SK-N-SH (cell line): ENCODE measurements around the gene RNU1-3. TPM values are rescaled to one million over a fixed set of nuclear protein-coding genes. Genes with fewer than 3 reads are reported as not detected.
A peak's percentile ranks its signal among the peaks of the same experiment; 100 is the strongest.
"Not testable (repeated sequence)": the region's sequence is repeated elsewhere in the genome, so short reads cannot be mapped to it uniquely, and the experiment has no call there.

Experiments
- CTCF ChIA-PET: fragments of 300-600, 350-600 bp; formaldehyde crosslinking; extraction: SDS; loops from one replicate; lab custom pipeline; 2021; lab: Yijun Ruan, JAX
- POLR2A ChIA-PET: fragments of 350-600 bp; sonication (Branson Sonifier 250); formaldehyde crosslinking; extraction: SDS; loops from one replicate; lab custom pipeline; 2020; ENCODE audit warnings: antibody characterized with exemption, inconsistent platforms; lab: Yijun Ruan, JAX
- DNase-seq: peaks from one replicate; pipeline ENCODE4 v3.0.0; 2012
- H2AFZ ChIP-seq: fragments of 200-600 bp; sonication (generic); 2 replicates; pipeline ENCODE4 v1.8.1; 2016; ENCODE audit warnings: antibody characterized with exemption, mild to moderate bottlenecking, low read depth
- H3F3A ChIP-seq: fragments of 200-600 bp; sonication (generic); replicated peaks from 2 replicates; pipeline ENCODE3; 2016; ENCODE audit warnings: antibody characterized with exemption, mild to moderate bottlenecking; ENCODE audit not compliant: insufficient read depth
- H3K27ac ChIP-seq, 2 experiments: fragments of 200-500 bp in 1 of 2; fragments of 200-600 bp in 1 of 2; sonication (Bioruptor generic) in 1 of 2; sonication (generic), shearing (Covaris generic) in 1 of 2; 2 replicates each; pipeline versions ENCODE4 v1.5.1 to v1.6.1; 2014 to 2016; ENCODE audit warnings: low read depth in 2 of 2, inconsistent platforms in 1 of 2, low read length in 1 of 2, mild to moderate bottlenecking in 1 of 2, mixed read lengths in 1 of 2
- H3K27me3 ChIP-seq: fragments of 200-600 bp; sonication (generic), shearing (Covaris generic); 2 replicates; pipeline ENCODE4 v1.6.1; 2016; ENCODE audit warnings: mixed run types; ENCODE audit not compliant: insufficient read depth
- H3K36me3 ChIP-seq, 2 experiments: fragments of 200-500 bp in 1 of 2; fragments of 200-600 bp in 1 of 2; sonication (Bioruptor generic) in 1 of 2; sonication (generic) in 1 of 2; replicated peaks in 1 of 2; 2 replicates each; pipeline versions ENCODE3 to v1.5.1; 2014 to 2016; ENCODE audit warnings: low read length in 1 of 2, mild to moderate bottlenecking in 1 of 2; ENCODE audit not compliant: insufficient read depth in 2 of 2, control insufficient read depth in 1 of 2
- H3K4me1 ChIP-seq, 2 experiments: fragments of 200-500 bp in 1 of 2; fragments of 200-600 bp in 1 of 2; sonication (Bioruptor generic) in 1 of 2; sonication (generic), shearing (Covaris generic) in 1 of 2; 2 replicates each; pipeline versions ENCODE4 v1.5.1 to v1.6.1; 2014 to 2016; ENCODE audit warnings: low read depth in 1 of 2, low read length in 1 of 2, mixed run types in 1 of 2; ENCODE audit not compliant: insufficient read depth in 2 of 2, control insufficient read depth in 1 of 2
- H3K4me2 ChIP-seq: fragments of 200-600 bp; sonication (generic), shearing (Covaris generic); 2 replicates; pipeline ENCODE4 v1.6.1; 2017; ENCODE audit warnings: mixed run types
- H3K4me3 ChIP-seq, 2 experiments: fragments of 200-500 bp in 1 of 2; fragments of 200-600 bp in 1 of 2; sonication (Bioruptor generic) in 1 of 2; sonication (generic), shearing (Covaris generic) in 1 of 2; 2 replicates each; pipeline versions ENCODE4 v1.5.1 to v1.8.1; 2014 to 2016; ENCODE audit warnings: low read depth in 2 of 2, inconsistent platforms in 1 of 2, low read length in 1 of 2, mild to moderate bottlenecking in 1 of 2, mixed read lengths in 1 of 2, moderate library complexity in 1 of 2
- H3K79me2 ChIP-seq: fragments of 200-600 bp; sonication (generic); 2 replicates; pipeline ENCODE4 v1.8.1; 2017; ENCODE audit warnings: mild to moderate bottlenecking; ENCODE audit not compliant: insufficient read depth
- H3K9ac ChIP-seq: fragments of 200-600 bp; sonication (generic); 2 replicates; pipeline ENCODE4 v1.6.1; 2017; ENCODE audit warnings: mixed run types
- H3K9me2 ChIP-seq: fragments of 200-600 bp; sonication (generic); 2 replicates; pipeline ENCODE4 v1.6.1; 2017; ENCODE audit warnings: mixed run types
- H3K9me3 ChIP-seq: fragments of 200-600 bp; sonication (generic); 2 replicates; pipeline ENCODE4 v1.6.1; 2017; ENCODE audit warnings: mixed run types, mild to moderate bottlenecking, moderate library complexity
- H4K20me1 ChIP-seq: fragments of 200-600 bp; sonication (generic); 2 replicates; pipeline ENCODE4 v1.6.1; 2017; ENCODE audit warnings: mild to moderate bottlenecking, mixed run types; ENCODE audit not compliant: insufficient read depth
- CHD2 ChIP-seq: fragments of 150-350 bp; IDR thresholded peaks from 2 replicates; pipeline ENCODE4 v1.6.1; 2018; ENCODE audit warnings: low read length; ENCODE audit not compliant: partially characterized antibody
- EZH2phosphoT487 ChIP-seq: fragments of 200-600 bp; sonication (generic); IDR thresholded peaks from 2 replicates; pipeline ENCODE4 v1.6.1; 2017; ENCODE audit warnings: low read depth, mixed run types, mild to moderate bottlenecking, antibody characterized with exemption, moderate library complexity, borderline replicate concordance
- GATA2 ChIP-seq: sonication (generic); formaldehyde crosslinking; IDR thresholded peaks from 2 replicates; pipeline ENCODE4 v1.5.0; 2020; ENCODE audit warnings: mild to moderate bottlenecking, missing genetic modification reagents
- IRF3 ChIP-seq: fragments of 150-350 bp; IDR thresholded peaks from 2 replicates; pipeline ENCODE4 v1.6.1; 2016; ENCODE audit warnings: mild to moderate bottlenecking, low read depth, low read length
- JUND ChIP-seq: IDR thresholded peaks from 2 replicates; pipeline ENCODE4 v1.4.0; 2012
- MEF2A ChIP-seq: IDR thresholded peaks from 2 replicates; pipeline ENCODE4 v1.4.0; 2012; ENCODE audit warnings: low read depth, borderline replicate concordance
- MXI1 ChIP-seq: IDR thresholded peaks from 2 replicates; pipeline ENCODE4 v1.6.1; 2012; ENCODE audit warnings: mild to moderate bottlenecking, low read depth, low read length, improper control_type of control experiment
- RAD21 ChIP-seq: IDR thresholded peaks from 2 replicates; pipeline ENCODE4 v1.6.1; 2012; ENCODE audit warnings: mild to moderate bottlenecking, low read length
- RFX5 ChIP-seq: IDR thresholded peaks from 2 replicates; pipeline ENCODE4 v1.6.1; 2012; ENCODE audit warnings: mild to moderate bottlenecking, improper control_type of control experiment, low read length
- SMC3 ChIP-seq: IDR thresholded peaks from 2 replicates; pipeline ENCODE4 v1.6.1; 2012; ENCODE audit warnings: low read depth, low read length, improper control_type of control experiment
- WGBS: methylation state at CpG from one replicate; pipeline ENCODE4 v1.1.6; 2017; ENCODE audit warnings: low lambda C conversion rate; 5-methylcytosine and 5-hydroxymethylcytosine counted together
- polyA plus RNA-seq, 3 experiments: library from polyadenylated mRNA; depleted of rRNA; stranded (reverse); fragments of >200 nt; gene quantifications; 2 replicates each; pipeline ENCODE4 v1.2.3, GENCODE V29; 2012
- TF ChIP-seq, protein P1 (sequence below): IDR thresholded peaks from 2 replicates; pipeline ENCODE4 v1.6.1; 2012; ENCODE audit warnings: mild to moderate bottlenecking, low read depth, low read length, moderate library complexity
- TF ChIP-seq, protein P2 (sequence below): IDR thresholded peaks from 2 replicates; pipeline ENCODE4; 2012

Gene RNU1-3
- polyA plus RNA-seq, 1 of the 3 experiments (the other 2 are of a cell fraction), result not detected

DNA sequence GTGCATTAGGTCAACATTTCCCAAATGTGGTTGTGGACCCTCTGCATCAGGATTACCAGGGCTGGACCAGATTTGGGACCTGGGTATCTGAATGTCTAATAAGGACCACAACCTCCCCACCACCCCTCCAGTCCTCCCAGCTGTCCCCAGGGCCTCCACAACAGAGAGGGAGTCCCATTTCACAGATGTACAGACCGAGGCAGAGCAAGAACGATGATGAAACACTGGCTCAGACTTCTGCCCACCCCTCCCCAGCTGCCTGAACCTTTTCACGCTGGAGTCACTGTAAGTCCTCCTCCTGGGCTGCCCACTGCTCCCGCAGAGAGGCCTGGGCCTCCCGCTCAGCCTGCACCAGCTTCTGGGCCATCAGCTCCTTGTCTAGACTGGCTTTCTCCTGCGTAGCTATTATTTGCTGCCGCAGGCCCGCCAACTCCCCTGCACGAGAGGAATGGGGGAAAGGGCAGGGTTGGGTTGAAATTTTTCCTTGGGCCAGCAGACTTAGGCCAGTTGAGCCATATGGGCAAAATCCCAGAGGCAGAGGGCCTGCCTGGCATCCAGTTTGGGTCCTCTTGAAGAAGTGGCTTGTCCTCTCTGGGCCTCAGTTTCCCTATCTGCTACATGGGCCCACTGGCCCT lies 45.0 kb downstream of the RNU1-3 start:
- CTCF ChIA-PET, result interaction anchor here (0.9 to 10.5 kb wide), 28 partner anchors 9 to 540 kb away, joined by 3 to 130 read pairs (median 5); partner anchors contain the start of genes CROCC and NBPF1
- H3K4me1 ChIP-seq, H3K9me2 ChIP-seq, H4K20me1 ChIP-seq, H3K4me3 ChIP-seq, H3K9me3 ChIP-seq, H3K4me2 ChIP-seq, H2AFZ ChIP-seq, H3K79me2 ChIP-seq, H3K27ac ChIP-seq, H3K9ac ChIP-seq, H3K27me3 ChIP-seq: not testable (repeated sequence)
- WGBS, result 91% methylated on average over 9 of the region's 9 CpGs
- DNase-seq, result peak; percentile 61
- POLR2A ChIA-PET, result interaction anchor here (0.9 to 1.3 kb wide), 2 partner anchors 11 to 76 kb away, joined by 3 to 5 read pairs; no protein-coding TSS in a partner anchor
- Histone ChIP-seq H3K36me3 (peaks cover 10 to 52% of the 10 kb centered on the region in 2 experiments), H3F3A (peaks cover 14% of the 10 kb centered on the region)

DNA sequence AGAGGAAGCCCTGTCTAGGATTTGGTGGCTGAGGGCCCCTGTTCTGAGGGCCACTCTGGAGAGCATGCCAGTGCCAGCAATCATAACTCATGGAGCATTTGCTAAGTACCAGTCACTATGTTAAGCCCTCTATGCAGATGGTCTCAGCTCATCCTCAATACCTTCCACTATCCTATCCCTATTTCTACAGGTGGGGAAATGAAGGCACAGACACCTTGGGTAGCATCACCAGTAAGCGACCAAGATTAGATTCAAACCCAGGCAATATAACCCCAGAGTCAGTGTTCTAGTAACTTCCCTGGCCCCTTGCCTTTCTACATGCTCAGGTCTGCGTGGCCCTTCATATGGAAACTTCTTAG lies 45.5 kb downstream of the RNU1-3 start:
- Histone ChIP-seq H3K79me2 (no peaks in the 10 kb centered on the region), H3K27ac (no peak overlapping the region; a peak in 1 of 4 replicates), H3K9ac (no peak overlapping the region), H3K9me3 (no peaks in the 10 kb centered on the region), H4K20me1 (no peaks in the 10 kb centered on the region), H3K4me3 (peak overlapping the region in 1 of 2 experiments; percentile 42; a peak in 1 of 4 replicates), H3K9me2 (no peaks in the 10 kb centered on the region), H3K4me2 (no peak overlapping the region), H2AFZ (no peak overlapping the region), H3K36me3 (peaks cover 10 to 49% of the 10 kb centered on the region in 2 experiments), H3K4me1 (peaks cover 0 to 2% of the 10 kb centered on the region in 2 experiments; a peak in 2 of 4 replicates), H3K27me3 (no peaks in the 10 kb centered on the region), H3F3A (peaks cover 14% of the 10 kb centered on the region)
- TF ChIP-seq SMC3 (no peak), EZH2phosphoT487 (no peak), MXI1 (no peak), JUND (no peak), RFX5 (no peak), RAD21 (no peak), CHD2 (no peak), IRF3 (no peak), GATA2 (no peak), MEF2A (no peak)
- TF ChIP-seq, protein P1, sequence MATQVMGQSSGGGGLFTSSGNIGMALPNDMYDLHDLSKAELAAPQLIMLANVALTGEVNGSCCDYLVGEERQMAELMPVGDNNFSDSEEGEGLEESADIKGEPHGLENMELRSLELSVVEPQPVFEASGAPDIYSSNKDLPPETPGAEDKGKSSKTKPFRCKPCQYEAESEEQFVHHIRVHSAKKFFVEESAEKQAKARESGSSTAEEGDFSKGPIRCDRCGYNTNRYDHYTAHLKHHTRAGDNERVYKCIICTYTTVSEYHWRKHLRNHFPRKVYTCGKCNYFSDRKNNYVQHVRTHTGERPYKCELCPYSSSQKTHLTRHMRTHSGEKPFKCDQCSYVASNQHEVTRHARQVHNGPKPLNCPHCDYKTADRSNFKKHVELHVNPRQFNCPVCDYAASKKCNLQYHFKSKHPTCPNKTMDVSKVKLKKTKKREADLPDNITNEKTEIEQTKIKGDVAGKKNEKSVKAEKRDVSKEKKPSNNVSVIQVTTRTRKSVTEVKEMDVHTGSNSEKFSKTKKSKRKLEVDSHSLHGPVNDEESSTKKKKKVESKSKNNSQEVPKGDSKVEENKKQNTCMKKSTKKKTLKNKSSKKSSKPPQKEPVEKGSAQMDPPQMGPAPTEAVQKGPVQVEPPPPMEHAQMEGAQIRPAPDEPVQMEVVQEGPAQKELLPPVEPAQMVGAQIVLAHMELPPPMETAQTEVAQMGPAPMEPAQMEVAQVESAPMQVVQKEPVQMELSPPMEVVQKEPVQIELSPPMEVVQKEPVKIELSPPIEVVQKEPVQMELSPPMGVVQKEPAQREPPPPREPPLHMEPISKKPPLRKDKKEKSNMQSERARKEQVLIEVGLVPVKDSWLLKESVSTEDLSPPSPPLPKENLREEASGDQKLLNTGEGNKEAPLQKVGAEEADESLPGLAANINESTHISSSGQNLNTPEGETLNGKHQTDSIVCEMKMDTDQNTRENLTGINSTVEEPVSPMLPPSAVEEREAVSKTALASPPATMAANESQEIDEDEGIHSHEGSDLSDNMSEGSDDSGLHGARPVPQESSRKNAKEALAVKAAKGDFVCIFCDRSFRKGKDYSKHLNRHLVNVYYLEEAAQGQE, result no peak
- TF ChIP-seq, protein P2, sequence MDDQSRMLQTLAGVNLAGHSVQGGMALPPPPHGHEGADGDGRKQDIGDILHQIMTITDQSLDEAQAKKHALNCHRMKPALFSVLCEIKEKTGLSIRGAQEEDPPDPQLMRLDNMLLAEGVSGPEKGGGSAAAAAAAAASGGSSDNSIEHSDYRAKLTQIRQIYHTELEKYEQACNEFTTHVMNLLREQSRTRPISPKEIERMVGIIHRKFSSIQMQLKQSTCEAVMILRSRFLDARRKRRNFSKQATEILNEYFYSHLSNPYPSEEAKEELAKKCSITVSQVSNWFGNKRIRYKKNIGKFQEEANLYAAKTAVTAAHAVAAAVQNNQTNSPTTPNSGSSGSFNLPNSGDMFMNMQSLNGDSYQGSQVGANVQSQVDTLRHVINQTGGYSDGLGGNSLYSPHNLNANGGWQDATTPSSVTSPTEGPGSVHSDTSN, result no peak
- ChIA-PET POLR2A (interaction anchor here (0.7 to 1.5 kb wide), 6 partner anchors 12 to 330 kb away, joined by 3 to 8 read pairs (median 4); no protein-coding TSS in a partner anchor), CTCF (interaction anchor here (0.7 to 10.5 kb wide), 41 partner anchors 9 to 539 kb away, joined by 3 to 130 read pairs (median 4); partner anchors contain the start of genes CROCC and NBPF1)
- DNase-seq, result no peak
- 86% methylated on average over 2 of the region's 2 CpGs for WGBS

DNA sequence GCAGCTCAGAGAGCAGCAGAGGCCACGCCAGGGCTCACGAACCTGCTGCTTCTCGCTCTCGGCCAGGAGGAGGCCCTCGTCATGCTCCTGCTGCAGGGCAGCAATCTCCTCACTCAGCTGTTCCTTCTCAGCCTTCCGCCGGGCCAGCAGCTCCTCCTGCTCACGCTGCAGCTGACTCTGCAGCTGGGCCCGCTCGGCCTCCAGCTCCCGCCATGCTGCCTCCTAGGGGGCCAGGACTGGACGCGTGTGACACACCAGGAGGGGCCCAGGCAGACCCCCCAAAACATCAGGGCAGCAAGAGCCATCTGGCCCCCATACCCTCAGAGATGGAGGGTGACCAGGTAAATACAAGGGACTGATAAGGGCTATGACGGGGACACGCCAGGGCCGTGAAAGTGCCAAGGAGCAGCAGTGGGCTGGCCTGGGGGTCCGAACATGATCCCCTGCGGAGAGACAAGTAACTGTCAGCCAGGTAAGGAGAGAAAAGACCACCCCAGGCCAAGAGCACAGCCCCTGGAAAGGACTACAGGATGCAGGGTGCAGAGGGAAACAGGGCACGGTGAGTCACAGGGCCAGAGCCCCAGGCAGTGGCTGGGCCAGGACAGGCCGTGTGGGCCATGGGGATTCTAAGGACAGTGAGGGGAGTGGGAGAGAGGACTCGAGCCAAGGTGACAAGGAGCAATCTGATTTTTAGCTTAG lies 46.8 kb downstream of the RNU1-3 start:
- not testable (repeated sequence) for H3K9me2 ChIP-seq, H2AFZ ChIP-seq, H3K27ac ChIP-seq, H4K20me1 ChIP-seq, H3K4me2 ChIP-seq, H3K27me3 ChIP-seq, H3K4me1 ChIP-seq, H3K9me3 ChIP-seq, H3K79me2 ChIP-seq, H3K4me3 ChIP-seq, H3K9ac ChIP-seq
- DNase-seq, result peak; percentile 48
- Histone ChIP-seq H3K36me3 (peaks cover 10 to 40% of the 10 kb centered on the region in 2 experiments), H3F3A (peaks cover 14% of the 10 kb centered on the region)
- POLR2A ChIA-PET, result interaction anchor here (1.4 to 1.5 kb wide), 2 partner anchors 25 to 285 kb away, joined by 4 to 8 read pairs; no protein-coding TSS in a partner anchor
- CTCF ChIA-PET, result interaction anchor here (0.6 to 10.5 kb wide), 8 partner anchors 7 to 326 kb away, joined by 3 to 130 read pairs (median 4); partner anchors contain the start of gene NBPF1
- WGBS, result 92% methylated on average over 21 of the region's 21 CpGs
